SK-N-MC (cell line): Measurements from ENCODE around the gene HK2.

ENCODE experiments used
- EZH2 ChIP-seq: fragments of 200-600 bp; sonication (generic); IDR thresholded peaks from one replicate; pipeline ENCODE4 v1.6.1; 2017; ENCODE audit warnings: antibody characterized with exemption
- FOXP2 ChIP-seq: optimal IDR thresholded peaks from 2 replicates; pipeline ENCODE3; 2011; ENCODE audit warnings: mild to moderate bottlenecking, moderate library complexity; ENCODE audit not compliant: insufficient read depth; ENCODE audit errors: extremely low read length, control extremely low read depth
- POLR2AphosphoS5 ChIP-seq: IDR thresholded peaks from 2 replicates; pipeline ENCODE4 v1.6.1; 2012; ENCODE audit warnings: mild to moderate bottlenecking, low read depth, low read length, borderline replicate concordance

DNA sequence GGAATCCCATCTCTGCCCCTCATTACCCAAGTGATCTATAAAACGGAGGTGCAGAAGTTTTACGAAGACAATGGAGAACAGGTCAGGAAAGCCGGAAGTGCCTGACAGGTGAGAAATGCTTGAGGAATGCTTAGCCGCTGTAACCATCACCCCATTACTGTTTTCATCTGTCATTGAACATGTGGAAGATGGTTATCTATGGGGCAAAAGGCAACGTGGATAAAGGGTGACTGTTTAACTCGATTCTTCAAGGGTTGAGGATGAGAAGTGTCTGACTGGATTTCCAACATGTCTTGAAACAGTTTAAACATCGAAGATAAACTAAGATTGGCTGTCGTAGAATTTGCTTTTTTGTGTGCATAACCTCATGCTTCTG lies 17.3 kb downstream of the HK2 start:
- TF ChIP-seq EZH2 = no peak
- no peak for TF ChIP-seq FOXP2
- TF ChIP-seq POLR2AphosphoS5 = no peak
